GM06990 (cell line): ENCODE results near the gene ADAM29.
"Not testable (repeated sequence)": the region's sequence is repeated elsewhere in the genome, so short reads cannot be mapped to it uniquely, and the experiment has no call there.

Experiments
- DNase-seq: peaks from one replicate; pipeline ENCODE4 v3.0.0-alpha.2; 2011; ENCODE audit not compliant: insufficient read length; ENCODE audit errors: extremely low read depth
- H3K27me3 ChIP-seq: replicated peaks from 2 replicates; pipeline ENCODE4 v1.6.0; 2011; ENCODE audit warnings: low read length; ENCODE audit not compliant: control insufficient read depth, insufficient read depth
- H3K36me3 ChIP-seq: 2 replicates; pipeline ENCODE4 v1.5.1; 2011; ENCODE audit warnings: low read length; ENCODE audit not compliant: control insufficient read depth, insufficient read depth
- H3K4me3 ChIP-seq: replicated peaks from 2 replicates; pipeline ENCODE4 v1.5.1; 2011; ENCODE audit warnings: low read depth, mild to moderate bottlenecking, control low read depth, low read length
- CTCF ChIP-seq: IDR thresholded peaks from 2 replicates; pipeline ENCODE4 v1.5.1; 2011; ENCODE audit warnings: low read length, control low read depth, mild to moderate bottlenecking, inconsistent platforms; ENCODE audit not compliant: insufficient read depth, poor library complexity, severe bottlenecking

Gene ADAM29

GRCh38 chr4:174946246-174946645, 28.1 kb downstream of the ADAM29 start:
- Histone ChIP-seq H3K36me3 (no peaks in the 10 kb centered on the region), H3K27me3 (no peaks in the 10 kb centered on the region), H3K4me3 (no peak overlapping the region)
- TF ChIP-seq CTCF: no peak
- no peak for DNase-seq

GRCh38 chr4:174948826-174949225, 30.7 kb downstream of the ADAM29 start:
- TF ChIP-seq CTCF: no peak
- H3K36me3 ChIP-seq: no peaks in the 10 kb centered on the region
- no peaks in the 10 kb centered on the region for H3K27me3 ChIP-seq
- DNase-seq: no peak
- no peak overlapping the region for H3K4me3 ChIP-seq

- Histone ChIP-seq H3K27me3 (no peaks in the 10 kb centered on the region), H3K4me3 (no peak overlapping the region), H3K36me3 (no peaks in the 10 kb centered on the region)
- no peak for DNase-seq
- TF ChIP-seq CTCF: no peak
Measured at GRCh38 chr4:174972911-174973310, 54.8 kb downstream of the ADAM29 start.

- H3K36me3 ChIP-seq: no peaks in the 10 kb centered on the region
- H3K27me3 ChIP-seq: no peaks in the 10 kb centered on the region
- no peak overlapping the region for H3K4me3 ChIP-seq
- DNase-seq: no peak
- TF ChIP-seq CTCF: no peak
Measured at GRCh38 chr4:174973336-174973735, 55.2 kb downstream of the ADAM29 start.

- no peak for TF ChIP-seq CTCF
- H3K36me3 ChIP-seq: no peaks in the 10 kb centered on the region
- H3K27me3 ChIP-seq: no peaks in the 10 kb centered on the region
- no peak overlapping the region for H3K4me3 ChIP-seq
- no peak for DNase-seq
Measured at GRCh38 chr4:174983128-174983750, 65.1 kb downstream of the ADAM29 start.

- H3K36me3 ChIP-seq, H3K27me3 ChIP-seq, H3K4me3 ChIP-seq, DNase-seq: not testable (repeated sequence)
Measured at GRCh38 chr4:174983870-174984269, 65.7 kb downstream of the ADAM29 start.
